HepG2 (cell line): ENCODE results near the gene SHF. TPM values are rescaled to one million over a fixed set of nuclear protein-coding genes. Genes with fewer than 3 reads are reported as not detected.

Source experiments
- ATAC-seq: fragments of 200-7000 bp; cut with Tn5 transposase; 3 replicates; pipeline ENCODE4 v1.9.1; 2020; ENCODE audit warnings: mild to moderate bottlenecking, moderate library complexity
- BruUV-seq: library from RNA; stranded (reverse); fragments of 400-500 nt; replicated peaks from 2 replicates; lab custom pipeline; 2021; lab: Mats Ljungman, UMichigan
- CTCF ChIA-PET: fragments of 300-600 bp; formaldehyde crosslinking; extraction: SDS; loops from one replicate; lab custom pipeline; 2021; ENCODE audit warnings: low total read pairs, inconsistent platforms, low intra/inter-chr PET ratio; lab: Yijun Ruan, JAX
- POLR2A ChIA-PET: fragments of 350-600 bp; sonication (Branson Sonifier 250); formaldehyde crosslinking; loops from one replicate; lab custom pipeline; 2020; ENCODE audit warnings: antibody characterized with exemption, inconsistent platforms; lab: Yijun Ruan, JAX
- DNase-seq: peaks from one replicate; pipeline ENCODE4 v3.0.0-alpha.2; 2015; ENCODE audit warnings: low spot score
- FAIRE-seq: peaks from 3 replicates; lab custom pipeline; 2011; peaks lifted over from hg19 to GRCh38; lab: Jason Lieb, UNC
- H2AFZ ChIP-seq: one replicate; pipeline ENCODE4 v1.6.1; 2011; ENCODE audit warnings: low read length, inconsistent platforms
- H3K27ac ChIP-seq: fragments of 300-600 bp; 3 replicates; pipeline ENCODE4 v1.8.0; 2011; ENCODE audit warnings: mixed run types, mild to moderate bottlenecking, mixed read lengths, low read length, inconsistent platforms; ENCODE audit not compliant: insufficient read depth; ENCODE audit errors: extremely low read length
- H3K27me3 ChIP-seq, 2 experiments: fragments of 200-600 bp in 1 of 2; 2 replicates in 1 of 2; 3 replicates in 1 of 2; pipeline versions ENCODE4 v1.6.0 to v1.8.0; 2011; ENCODE audit warnings: low read length in 2 of 2, mild to moderate bottlenecking in 2 of 2, moderate library complexity in 2 of 2, inconsistent platforms in 1 of 2; ENCODE audit not compliant: insufficient read depth in 2 of 2, control insufficient read depth in 1 of 2
- H3K36me3 ChIP-seq, 2 experiments: fragments of 200-600 bp in 1 of 2; replicated peaks in 1 of 2; 2 replicates in 1 of 2; 3 replicates in 1 of 2; pipeline versions ENCODE4 v1.5.1 to v1.8.0; 2011; ENCODE audit warnings: low read length in 2 of 2, inconsistent platforms in 1 of 2; ENCODE audit not compliant: insufficient read depth in 2 of 2, control insufficient read depth in 1 of 2
- H3K4me1 ChIP-seq: 2 replicates; pipeline ENCODE4 v1.5.1; 2012; ENCODE audit warnings: low read length, inconsistent platforms; ENCODE audit not compliant: insufficient read depth
- H3K4me2 ChIP-seq: 2 replicates; pipeline ENCODE4 v1.6.0; 2011; ENCODE audit warnings: low read depth, low read length, inconsistent platforms
- H3K4me3 ChIP-seq, 3 experiments: fragments of 200-600 bp in 1 of 3; sonication (generic), shearing (Covaris generic) in 1 of 3; replicated peaks in 1 of 3; 2 replicates each; pipeline ENCODE4 v1.5.1; 2011 to 2016; ENCODE audit warnings: low read length in 3 of 3, inconsistent platforms in 2 of 3, low read depth in 2 of 3, mild to moderate bottlenecking in 2 of 3, control low read depth in 1 of 3, mixed read lengths in 1 of 3; ENCODE audit not compliant: insufficient read depth in 1 of 3
- H3K79me2 ChIP-seq: one replicate; pipeline ENCODE4 v1.6.1; 2011; ENCODE audit warnings: low read length, inconsistent platforms; ENCODE audit not compliant: insufficient read depth
- H3K9ac ChIP-seq: 2 replicates; pipeline ENCODE4 v1.6.0; 2011; ENCODE audit warnings: mild to moderate bottlenecking, low read depth, low read length, inconsistent platforms; ENCODE audit not compliant: insufficient read depth
- H3K9me3 ChIP-seq: 2 replicates; pipeline ENCODE4 v1.5.1; 2012; ENCODE audit warnings: mild to moderate bottlenecking, low read length
- H4K20me1 ChIP-seq: 2 replicates; pipeline ENCODE4 v1.6.0; 2011; ENCODE audit warnings: inconsistent platforms, mild to moderate bottlenecking, low read length, moderate library complexity; ENCODE audit not compliant: insufficient read depth
- CTCF ChIP-seq: sonication (generic); formaldehyde crosslinking; IDR thresholded peaks from 2 replicates; pipeline ENCODE4 v1.5.0; 2020; ENCODE audit warnings: mild to moderate bottlenecking, missing genetic modification reagents, moderate library complexity
- MAFF ChIP-seq: IDR thresholded peaks from 2 replicates; pipeline ENCODE4 v1.6.1; 2011; ENCODE audit warnings: low read depth, low read length, improper control_type of control experiment
- MAFK ChIP-seq, 2 experiments: IDR thresholded peaks in 1 of 2; conservative IDR thresholded peaks in 1 of 2; 2 replicates each; pipeline ENCODE4 v1.6.1; 2011; ENCODE audit warnings: improper control_type of control experiment in 2 of 2, low read length in 2 of 2
- MEF2D ChIP-seq: sonication (generic); formaldehyde crosslinking; IDR thresholded peaks from 2 replicates; pipeline ENCODE4 v1.5.1; 2020; ENCODE audit warnings: mild to moderate bottlenecking, missing genetic modification reagents
- MTF2 ChIP-seq: sonication (generic); formaldehyde crosslinking; IDR thresholded peaks from 2 replicates; pipeline ENCODE4 v1.5.0; 2020; ENCODE audit warnings: missing genetic modification reagents, borderline replicate concordance
- RARA ChIP-seq: IDR thresholded peaks from 2 replicates; pipeline ENCODE4 v1.6.1; 2016; ENCODE audit warnings: missing genetic modification reagents, missing compliant biosample characterization
- REXO4 ChIP-seq: sonication (generic); formaldehyde crosslinking; IDR thresholded peaks from 2 replicates; pipeline ENCODE4 v1.8.0; 2022; ENCODE audit warnings: missing genetic modification reagents, mild to moderate bottlenecking, borderline replicate concordance
- STAG1 ChIP-seq: sonication (generic); formaldehyde crosslinking; IDR thresholded peaks from 2 replicates; pipeline ENCODE4 v1.4.0; 2020; ENCODE audit warnings: missing genetic modification reagents
- ZNF30 ChIP-seq: sonication (generic); formaldehyde crosslinking; IDR thresholded peaks from 2 replicates; pipeline ENCODE4 v1.5.0; 2020; ENCODE audit warnings: mild to moderate bottlenecking, missing genetic modification reagents
- ZNF740 ChIP-seq: sonication (generic); formaldehyde crosslinking; IDR thresholded peaks from 2 replicates; pipeline ENCODE4 v1.4.0; 2020; ENCODE audit warnings: missing genetic modification reagents
- WGBS: methylation state at CpG from one replicate; pipeline ENCODE4 v1.1.6; 2017; ENCODE audit warnings: low lambda C conversion rate; 5-methylcytosine and 5-hydroxymethylcytosine counted together
- in situ Hi-C: cut with HindIII; loops from 2 replicates; pipeline ENCODE4 v1.10.0; 2017; ENCODE audit warnings: low pct_unique_long_range_greater_than_20kb; ENCODE audit not compliant: extremely low pct_ligation_motif_present
- intact Hi-C: fragments of 100-400 bp; cut with micrococcal nuclease; formaldehyde crosslinking; loops from one replicate; pipeline ENCODE4 v1.10.0; 2022; ENCODE audit not compliant: unreplicated experiment
- polyA plus RNA-seq, 8 experiments: library from polyadenylated mRNA; depleted of rRNA in 3 of 8; stranded (reverse) in 7 of 8; unstranded in 1 of 8; fragments of >200 nt; fragmentation: Illumina TruSeq in 4 of 8; extraction: Trizol in 4 of 8; gene quantifications; 2 replicates each; pipeline versions ENCODE4 v1.2.1 to v1.2.3, GENCODE V29; 2011 to 2016; ENCODE audit warnings: low read depth in 4 of 8, missing spikeins in 1 of 8, mixed read lengths in 1 of 8; ENCODE audit not compliant: insufficient read depth in 1 of 8
- total RNA-seq, 5 experiments: library from RNA; depleted of rRNA; stranded (reverse); fragments of >200 nt; fragmentation: Illumina TruSeq; extraction: Trizol; gene quantifications; 2 replicates each; pipeline ENCODE4 v1.2.3, GENCODE V29; 2016; ENCODE audit warnings: low read depth in 1 of 5

The SHF gene
- total and polyA plus RNA-seq, 2 of the 13 experiments (the other 11 are each of a cell fraction or from before 2014, with no cell fraction given), result 20.9 to 25.5 TPM

GRCh38 chr15:45228931-45229330 lies 41.2 kb upstream of the SHF start:
- Histone ChIP-seq H4K20me1 (no peaks in the 10 kb centered on the region), H3K9me3 (no peaks in the 10 kb centered on the region), H3K4me1 (no peaks in the 10 kb centered on the region), H3K27me3 (no peaks in the 10 kb centered on the region; a peak in 2 of 5 replicates), H3K4me3 (no peak overlapping the region), H3K36me3 (no peaks in the 10 kb centered on the region), H3K4me2 (no peak overlapping the region), H3K9ac (no peak overlapping the region), H3K27ac (no peak overlapping the region), H3K79me2 (no peaks in the 10 kb centered on the region), H2AFZ (no peak overlapping the region)
- TF ChIP-seq STAG1 (CRISPR knock-in tag) (no peak), MAFK (conservative IDR thresholded peaks at IDR 0.05 in 1 of 2, IDR thresholded peaks at IDR 0.05 in 1 of 2; ENCODE audit: low read length in 2 of 2) (peak; percentile 63 to 73; a peak in 3 of 4 replicates), MTF2 (CRISPR knock-in tag) (no peak), MEF2D (CRISPR knock-in tag) (no peak), ZNF30 (CRISPR knock-in tag) (no peak), ZNF740 (CRISPR knock-in tag) (no peak), MAFF (peak; percentile 36; the same call in 1 of the 2 replicates), REXO4 (no peak)
- WGBS, result 35% methylated on average over 5 of the region's 5 CpGs
- CTCF ChIA-PET, result no interaction called here
- BruUV-seq, result no TSS peak
- DNase-seq (no peak), ATAC-seq (no peak), FAIRE-seq (no peak)
- in situ Hi-C loops, result no loop called here
- intact Hi-C loops, result no loop called here
- POLR2A ChIA-PET, result no interaction called here

- DNase-seq, result peak; percentile 16
- no peak overlapping the region for H3K4me2 ChIP-seq
- H3K9ac ChIP-seq, result no peak overlapping the region
- H3K79me2 ChIP-seq, result no peaks in the 10 kb centered on the region
- H2AFZ ChIP-seq, result no peak overlapping the region
- H3K4me3 ChIP-seq, result no peak overlapping the region
- TF ChIP-seq CTCF (CRISPR knock-in tag) (peak; percentile 46), RARA (CRISPR knock-in tag) (no peak)
- TF ChIP-seq, all 625 proteins: peak for 1
- BruUV-seq, result no TSS peak
- in situ Hi-C loops, result no loop called here
- no peaks in the 10 kb centered on the region for H3K36me3 ChIP-seq
- H3K9me3 ChIP-seq, result no peaks in the 10 kb centered on the region
- H3K27ac ChIP-seq, result no peak overlapping the region
- no peaks in the 10 kb centered on the region for H4K20me1 ChIP-seq
- CTCF ChIA-PET, result no interaction called here
- no peaks in the 10 kb centered on the region for H3K4me1 ChIP-seq
- ATAC-seq (peak; percentile 45), FAIRE-seq (no peak)
- 47% methylated on average over 9 of the region's 11 CpGs for WGBS
- POLR2A ChIA-PET, result no interaction called here
- H3K27me3 ChIP-seq, result no peaks in the 10 kb centered on the region; a peak in 2 of 5 replicates
- intact Hi-C loops, result no loop called here
These were observed 37.9 kb upstream of the SHF start for GRCh38 chr15:45225506-45226273.
